Measurements from ENCODE around the gene MRPL14.

The MRPL14 gene

DNA sequence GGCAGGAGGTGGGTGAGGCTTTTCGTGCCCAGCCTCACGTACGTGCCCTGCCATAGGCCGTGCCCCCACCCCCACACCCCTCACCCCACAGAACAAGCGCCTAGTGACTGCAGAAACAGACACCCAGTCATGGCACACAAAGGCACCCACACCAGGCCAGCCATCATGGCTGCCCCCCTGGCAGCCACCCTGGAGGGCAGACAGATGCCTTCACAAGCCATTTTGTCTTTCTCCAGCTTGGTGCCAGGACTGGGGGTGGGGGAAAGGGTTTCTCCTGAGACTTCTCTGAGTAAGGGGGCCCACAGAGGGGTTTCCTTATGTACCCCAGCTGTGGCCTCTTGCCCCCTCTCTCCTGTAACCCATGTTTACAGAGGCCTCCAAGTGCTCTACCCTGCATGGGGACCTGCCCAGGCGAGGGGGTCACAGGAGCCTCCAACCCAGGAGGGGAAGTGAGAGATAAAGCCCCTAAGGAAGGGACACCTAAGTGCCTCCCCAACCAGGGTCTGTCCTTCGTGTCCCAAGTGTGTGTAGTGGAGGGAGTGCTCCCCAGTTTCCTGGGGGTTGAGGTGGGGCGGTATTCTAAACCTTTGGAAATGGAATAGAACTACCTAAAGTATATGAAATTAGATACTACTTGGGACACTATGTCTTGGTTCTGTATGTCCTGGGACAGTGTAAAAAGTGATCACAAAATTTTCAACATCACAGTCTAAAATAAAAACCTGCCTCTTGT, 49.9 kb downstream of the MRPL14 start:
- DNase-seq, result no peak

DNA sequence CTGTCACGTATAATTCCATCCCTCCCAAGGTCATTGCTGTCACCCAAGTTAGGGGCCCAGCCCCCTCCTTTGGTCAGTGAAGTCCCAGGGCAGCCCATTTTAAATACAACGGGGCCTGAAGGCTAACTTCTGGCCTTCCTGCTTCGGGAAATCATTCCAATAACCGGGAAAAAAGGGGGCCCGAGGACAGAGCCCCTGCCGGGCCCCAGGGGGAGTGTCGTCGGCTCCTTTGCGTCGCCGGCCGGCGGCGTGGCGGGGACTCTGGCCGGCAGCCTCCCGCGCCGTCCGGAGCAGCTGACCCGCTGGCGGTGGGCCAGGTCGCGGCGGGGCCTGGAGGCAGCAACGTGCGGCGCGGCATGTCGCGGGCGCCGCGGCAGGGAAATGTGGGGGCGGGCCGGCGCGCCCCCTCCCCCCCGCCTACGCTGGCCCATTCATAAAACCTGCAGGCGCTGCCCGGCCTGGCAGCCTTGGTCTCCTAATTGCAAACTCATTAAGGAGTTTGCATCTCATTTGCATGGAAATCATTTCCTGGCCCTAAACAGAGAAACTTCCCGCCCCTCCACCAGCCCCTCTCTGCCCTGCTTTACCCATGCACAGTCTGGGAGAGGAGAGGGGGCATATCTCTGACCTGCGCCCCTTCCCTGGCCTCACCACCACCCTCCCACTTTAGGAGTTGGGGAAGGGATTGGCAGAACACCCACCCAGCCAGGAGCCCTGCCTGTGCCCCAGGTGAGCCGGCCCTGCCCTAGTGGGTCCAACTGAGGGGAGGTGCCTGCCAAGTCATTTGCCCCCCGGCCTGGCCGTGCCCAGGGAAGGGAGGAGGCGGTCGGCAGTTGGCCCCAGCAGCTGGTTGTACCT, 50.7 kb downstream of the MRPL14 start:
- DNase-seq, result no peak

DNA sequence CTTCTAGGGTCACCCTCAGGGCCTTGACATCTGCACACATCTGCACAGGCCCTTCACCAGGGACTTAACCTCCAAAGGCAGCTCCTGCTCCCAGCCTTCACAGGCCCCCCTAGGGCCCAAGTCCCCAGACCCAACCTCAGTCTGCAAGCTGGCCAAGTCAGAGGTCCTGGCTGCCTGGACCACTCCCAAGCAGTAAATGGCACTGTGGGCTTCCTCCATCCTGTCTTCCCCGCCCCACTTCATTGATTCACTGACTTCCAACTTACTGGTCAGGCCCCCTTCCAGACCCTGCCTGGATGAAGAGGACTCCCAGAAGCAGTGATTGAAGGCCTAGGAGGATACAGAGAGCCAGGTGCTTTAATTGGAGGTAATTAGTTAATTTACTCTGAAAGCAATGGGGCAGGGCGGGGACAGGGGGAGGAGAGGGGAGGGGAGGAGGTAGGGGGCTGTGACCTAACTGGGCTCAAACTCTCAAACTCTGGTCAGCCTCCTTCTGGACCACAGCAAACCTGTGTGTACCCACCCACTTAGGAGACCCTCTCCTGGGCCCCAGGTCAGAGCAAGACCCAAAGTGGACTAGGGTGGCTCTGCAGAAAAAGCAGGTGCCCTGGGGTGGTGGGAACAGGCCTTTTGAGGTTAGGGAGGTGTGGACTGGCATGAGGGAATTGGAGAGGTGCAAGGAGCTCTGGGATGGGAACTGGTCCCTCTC, 51.5 kb downstream of the MRPL14 start:
- DNase-seq, result no peak

DNA sequence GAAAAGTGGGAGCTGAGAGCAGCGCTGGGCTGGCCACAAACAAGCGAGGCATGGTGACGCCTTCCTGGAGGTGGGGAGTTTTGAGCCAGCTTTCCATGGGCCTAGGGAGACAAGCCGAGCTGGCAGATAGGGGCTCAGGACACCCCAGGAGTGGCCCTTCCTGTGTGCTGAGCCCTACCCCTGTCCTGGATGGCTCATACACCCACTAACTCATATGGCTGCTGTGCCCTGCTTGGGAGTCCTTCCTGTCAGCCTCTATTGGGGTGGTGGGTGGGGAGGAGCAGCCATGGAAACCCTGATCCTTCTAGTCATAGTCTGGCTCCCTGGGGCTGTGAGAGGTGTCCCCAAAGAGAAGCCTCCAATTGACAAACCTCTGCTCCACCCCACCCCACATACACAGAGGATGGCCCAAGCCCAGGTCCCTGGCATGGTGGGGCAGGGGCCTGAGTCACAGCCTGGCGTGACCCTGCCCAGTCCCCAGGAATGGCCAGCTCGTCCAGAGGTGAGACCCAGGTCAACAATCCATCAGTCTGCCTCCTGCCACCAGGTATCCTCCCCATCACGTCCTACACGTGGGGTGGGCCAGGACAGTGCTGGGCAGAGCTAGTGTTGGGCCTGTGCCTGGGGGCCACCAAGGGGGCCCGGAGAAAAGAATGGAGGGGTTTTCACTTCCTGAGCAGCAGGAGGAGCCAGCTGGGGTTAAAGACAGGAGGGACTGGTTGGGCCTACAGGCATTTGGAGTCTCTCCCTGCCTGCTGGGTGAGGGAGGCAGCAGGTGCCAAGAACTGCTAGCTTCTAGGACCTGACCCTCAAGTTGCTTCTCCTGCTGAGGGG, 52.2 kb downstream of the MRPL14 start:
- DNase-seq, result no peak

DNA sequence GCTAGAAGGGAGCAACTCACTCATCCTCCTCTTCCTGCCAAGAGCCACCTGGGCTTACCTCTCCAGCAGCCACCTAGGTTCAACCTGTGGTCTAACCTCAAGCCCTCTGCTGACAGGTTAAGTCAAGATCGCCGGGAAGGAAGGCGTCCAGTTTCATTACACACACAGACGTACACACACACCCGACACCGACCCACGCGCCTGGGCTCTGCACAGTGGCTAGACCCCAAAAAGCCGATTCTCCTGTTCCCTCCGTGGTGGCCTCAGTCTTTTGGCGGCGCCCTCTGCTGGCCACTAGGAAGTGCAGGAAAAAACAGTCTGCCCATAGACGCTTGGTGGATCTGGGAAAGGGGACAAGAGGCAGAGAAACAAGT, 52.8 kb downstream of the MRPL14 start:
- DNase-seq, result peak; percentile 88

DNA sequence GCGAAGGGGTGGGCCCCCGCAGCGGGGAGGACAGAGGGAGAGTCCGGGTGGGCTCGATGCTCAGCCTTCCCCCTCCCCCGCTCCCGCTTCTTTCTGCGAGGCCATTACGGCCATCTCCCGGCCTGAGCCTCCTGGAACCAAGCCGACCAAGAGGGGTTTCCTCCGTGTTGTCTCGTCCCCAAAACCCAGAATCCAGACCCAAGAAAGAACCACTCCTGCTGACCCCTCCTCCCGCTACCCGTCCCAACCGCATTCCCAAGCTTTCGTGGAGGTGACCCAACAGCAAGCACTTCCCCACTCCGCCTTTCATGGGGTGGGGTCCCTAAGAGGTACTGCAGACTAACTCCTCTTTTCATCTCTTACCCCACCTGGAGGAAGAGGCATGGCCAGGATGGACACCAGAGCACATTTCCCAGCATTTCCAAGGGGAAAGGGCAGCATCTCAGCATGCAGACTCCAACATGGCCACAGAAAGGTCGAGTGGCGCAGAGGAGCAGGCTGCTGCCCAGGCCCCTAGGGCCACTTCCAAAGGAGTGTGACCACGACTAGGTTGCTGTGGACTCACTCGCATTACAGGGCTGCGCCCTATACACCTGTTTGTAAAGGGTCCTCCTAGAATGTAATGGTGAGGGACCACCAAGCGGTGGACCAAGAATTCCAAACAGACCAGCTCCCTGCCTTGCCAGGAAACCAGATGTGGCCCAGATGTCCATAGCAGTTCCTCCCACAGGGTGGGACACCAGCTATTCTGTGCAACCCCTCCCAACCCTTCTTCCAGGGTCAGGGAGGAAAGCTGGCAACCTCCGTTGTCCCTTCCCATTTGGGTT, 53.4 kb downstream of the MRPL14 start:
- DNase-seq, result peak; percentile 65

DNA sequence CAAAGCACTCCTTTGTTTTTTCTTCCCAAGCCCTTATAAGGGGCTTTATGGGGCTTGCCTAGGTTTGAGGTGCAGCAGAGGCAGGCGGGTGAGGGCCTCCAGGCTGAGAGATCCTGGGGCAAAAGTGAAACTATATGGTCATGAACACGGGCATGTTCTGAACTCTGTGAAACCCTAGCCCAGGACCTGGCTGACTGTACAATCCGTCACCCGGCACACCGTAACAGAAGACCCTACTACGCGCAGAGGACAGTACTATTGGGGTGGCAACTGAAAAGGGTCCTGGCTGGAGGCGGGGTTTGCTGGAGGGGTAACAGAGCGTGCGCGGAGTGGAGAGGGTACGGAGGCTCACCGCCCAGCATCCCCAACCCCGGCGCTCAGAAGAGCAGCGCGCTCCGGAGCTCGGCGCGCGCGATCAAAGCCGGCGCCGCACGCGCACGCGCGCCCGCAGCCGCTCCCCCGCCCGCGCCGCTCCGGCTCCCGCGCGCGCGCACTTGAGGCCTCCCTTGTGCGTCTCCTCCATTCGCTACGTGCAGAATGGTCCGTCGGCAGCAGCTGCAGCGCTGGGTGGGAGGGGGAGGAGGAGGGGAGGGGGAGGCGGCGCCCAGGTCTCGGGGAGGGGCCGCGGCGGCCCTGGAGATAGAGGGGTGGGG, 54.2 kb downstream of the MRPL14 start:
- DNase-seq, result peak; percentile 79

DNA sequence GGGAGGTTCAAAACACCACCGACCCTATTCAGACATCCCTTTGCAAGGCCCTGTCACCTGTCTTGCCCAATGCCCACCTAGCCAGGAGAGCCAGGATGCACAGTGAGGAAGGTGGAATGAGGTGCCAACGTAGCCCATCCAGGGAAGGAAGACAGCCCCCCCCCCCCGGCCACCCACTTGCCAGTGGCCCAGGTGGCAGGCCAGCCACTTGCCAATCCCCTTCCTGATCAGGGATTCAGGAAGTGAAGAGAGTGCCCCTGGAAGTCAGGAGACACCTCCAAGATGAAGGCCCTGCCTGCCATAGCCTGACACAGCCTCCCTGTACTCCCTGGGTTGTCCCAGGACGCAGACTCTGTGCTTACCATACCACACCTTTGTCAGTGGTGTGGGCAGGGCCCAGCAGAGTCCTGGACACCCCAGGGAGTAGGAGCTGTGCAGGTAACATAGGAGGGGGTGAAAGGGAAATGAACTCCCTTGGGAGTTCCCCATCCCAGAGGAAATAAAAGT, 54.7 kb downstream of the MRPL14 start:
- no peak for DNase-seq

DNA sequence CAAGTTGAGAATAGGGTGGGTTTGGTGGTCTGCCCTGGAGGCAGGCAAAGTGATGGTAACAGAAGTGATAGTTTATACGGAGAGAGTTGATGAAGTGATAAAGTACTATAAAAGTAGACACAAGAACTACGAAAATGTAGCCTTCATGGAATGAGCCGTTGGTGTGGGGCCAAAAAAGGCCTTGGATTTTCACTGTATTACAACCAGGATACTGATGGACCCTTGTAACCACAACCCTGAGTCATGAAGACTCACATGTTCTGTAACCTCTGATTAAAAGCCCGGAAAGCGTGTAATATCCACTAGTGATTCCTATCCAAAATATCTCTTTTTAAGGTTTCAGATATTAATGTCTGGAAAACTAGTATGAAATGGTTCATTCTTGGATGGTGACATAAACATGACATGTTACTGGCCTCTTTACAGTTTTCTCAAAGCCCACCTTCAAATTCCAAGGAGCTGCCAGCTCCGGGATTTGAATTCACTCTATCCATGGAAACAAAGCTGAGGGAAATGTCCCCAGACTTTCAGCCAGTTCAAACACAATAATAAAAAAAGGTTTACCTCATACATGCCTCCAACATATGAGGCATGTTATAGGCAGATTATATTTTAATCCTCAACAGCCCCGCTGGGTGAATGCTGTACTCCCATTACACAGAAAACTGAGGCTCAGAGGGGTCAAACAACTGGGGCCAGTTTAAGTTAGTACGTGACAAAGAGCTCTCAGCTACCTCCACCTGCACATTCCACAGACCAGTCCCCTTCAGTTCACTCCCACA, 55.4 kb downstream of the MRPL14 start:
- DNase-seq, result no peak

DNA sequence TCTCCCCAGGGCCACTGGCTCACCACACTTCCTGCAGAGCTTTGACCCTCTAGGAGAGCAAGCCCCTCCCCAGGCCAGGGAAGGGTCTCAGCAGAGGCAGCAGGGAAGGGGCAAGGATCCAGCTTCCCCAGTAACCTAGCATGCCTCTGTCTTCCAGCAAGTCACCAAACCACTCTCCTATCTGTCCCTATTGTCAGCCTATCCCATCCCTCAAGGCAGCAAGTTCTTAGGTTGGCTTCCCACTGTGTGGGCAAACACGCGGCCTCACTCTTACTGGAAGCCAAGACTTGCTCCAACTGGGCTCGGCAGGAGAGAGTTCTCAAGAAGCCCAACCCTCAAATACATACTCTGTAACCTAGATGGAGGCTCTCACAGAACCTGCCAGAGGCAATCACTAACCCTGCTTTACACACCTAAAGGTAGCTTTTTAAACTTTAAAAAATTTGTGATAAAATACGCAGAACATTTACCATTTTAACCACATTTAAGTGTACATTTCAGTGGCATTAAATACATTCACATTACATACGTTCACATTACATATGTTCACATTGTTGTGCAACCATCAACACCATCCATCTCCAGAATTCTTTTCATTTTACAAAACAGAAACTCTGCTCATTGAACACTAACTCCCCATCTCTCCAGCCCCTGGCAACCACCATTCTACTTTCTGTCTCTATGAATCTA, 58.5 kb downstream of the MRPL14 start:
- DNase-seq, result no peak

DNA sequence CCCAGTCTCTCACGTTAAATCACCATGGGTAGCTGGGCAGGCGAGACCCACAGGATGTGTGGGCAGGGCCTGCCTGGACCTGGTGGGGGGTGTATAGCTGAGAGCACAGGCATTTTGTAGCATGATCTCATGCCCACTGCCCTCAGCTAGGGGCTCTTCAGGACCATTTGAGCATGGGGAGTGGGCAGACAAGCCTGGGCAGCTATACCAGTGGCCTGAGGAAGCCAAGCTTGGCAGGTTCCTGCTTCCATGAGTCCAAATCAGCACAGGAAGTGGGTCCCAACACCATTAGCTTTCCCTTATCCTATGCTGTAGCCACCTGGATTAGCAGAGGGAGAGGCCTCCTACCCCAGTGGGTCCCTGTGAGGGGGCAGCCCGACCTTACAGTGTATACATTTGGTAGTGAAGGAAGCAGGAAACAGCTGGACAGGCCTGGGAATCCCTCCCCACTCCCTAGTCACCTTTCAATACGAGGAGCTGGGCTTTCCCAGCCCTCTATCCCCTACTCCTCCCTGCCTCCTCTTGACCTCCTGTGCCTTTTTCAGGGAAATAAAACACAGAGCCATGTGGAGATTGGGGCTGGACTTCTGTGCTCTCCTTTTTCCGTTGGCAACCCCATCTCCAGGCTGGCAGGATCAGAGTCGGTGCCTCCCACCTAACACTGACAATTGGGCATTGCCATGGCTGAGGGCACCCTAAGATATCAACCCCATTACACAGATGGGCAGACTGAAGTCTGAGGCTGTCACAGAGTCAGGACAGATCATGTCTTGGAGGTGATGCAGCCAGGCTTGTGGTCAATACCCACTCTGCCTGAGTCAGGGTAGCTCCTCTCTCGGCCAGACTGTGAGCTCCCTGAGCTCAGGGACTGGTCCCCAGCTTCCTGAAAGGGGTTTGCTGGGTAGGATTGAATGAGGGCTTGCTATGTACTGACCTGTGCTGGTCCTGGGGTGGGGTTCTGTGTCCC, 59.8 kb downstream of the MRPL14 start:
- no peak for DNase-seq

DNA sequence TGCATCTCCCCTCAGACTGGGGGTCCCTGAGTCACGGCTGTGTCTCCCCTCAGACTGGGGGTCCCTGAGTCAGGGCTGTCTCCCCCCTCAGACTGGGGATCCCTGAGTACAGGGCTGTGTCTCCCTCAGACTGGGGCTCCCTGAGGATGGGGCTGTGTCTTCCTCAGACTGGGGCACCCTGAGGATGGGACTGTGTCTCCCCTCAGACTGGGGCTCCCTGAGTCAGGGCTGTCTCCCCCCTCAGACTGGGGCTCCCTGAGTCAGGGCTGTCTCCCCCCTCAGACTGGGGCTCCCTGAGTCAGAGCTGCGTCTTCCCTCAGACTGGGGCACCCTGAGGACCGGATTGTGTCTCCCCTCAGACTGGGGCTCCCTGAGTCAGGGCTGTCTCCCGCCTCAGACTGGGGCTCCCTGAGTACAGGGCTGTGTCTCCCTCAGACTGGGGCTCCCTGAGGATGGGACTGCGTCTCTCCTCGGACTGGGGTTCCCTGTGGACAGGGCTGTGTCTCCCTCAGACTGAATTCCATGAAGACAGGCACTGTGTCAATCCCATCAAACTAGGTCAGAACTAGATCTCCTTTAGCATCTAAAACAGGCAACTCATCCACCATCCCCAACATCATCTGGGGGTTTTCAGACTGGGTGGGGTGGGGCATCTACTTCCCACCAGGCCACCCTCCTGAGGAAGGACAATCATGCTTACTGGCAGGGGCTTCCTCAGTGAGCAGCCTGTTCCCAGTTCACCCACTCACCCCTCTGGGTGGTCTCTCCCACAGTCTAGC, 60.7 kb downstream of the MRPL14 start:
- DNase-seq, result no peak

DNA sequence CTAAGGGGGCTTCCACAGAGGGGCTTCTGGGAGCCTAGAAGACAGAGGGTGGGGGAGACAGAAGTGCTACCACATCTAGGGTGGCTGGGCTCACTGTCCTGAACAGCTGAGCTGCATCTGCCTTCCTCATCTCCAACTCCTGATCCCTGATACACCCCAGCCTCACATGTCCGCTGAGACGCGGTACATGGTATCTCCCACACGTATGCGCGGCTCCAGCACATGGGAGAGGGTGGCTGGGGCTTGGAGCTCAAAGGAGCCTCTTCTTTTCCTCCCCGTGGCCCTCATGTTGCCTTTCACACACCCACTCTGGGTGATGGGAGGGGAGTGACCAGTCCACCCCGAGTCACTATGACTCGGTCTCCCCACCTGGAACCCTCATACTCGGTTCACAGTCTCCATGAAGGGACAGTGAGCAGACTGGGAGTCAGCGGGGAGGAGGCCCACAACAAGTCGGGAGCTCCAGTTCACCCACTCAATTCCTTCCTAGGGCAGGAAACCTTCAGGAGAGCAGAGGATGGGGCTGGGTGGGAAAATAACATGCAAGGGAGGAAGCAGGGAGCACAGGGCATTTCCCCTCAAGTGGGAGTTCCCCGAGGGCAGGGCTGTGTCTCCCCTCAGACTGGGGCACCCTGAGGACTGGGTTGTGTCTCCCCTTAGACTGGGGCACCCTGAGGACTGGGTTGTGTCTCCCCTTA, 61.7 kb downstream of the MRPL14 start:
- no peak for DNase-seq

DNA sequence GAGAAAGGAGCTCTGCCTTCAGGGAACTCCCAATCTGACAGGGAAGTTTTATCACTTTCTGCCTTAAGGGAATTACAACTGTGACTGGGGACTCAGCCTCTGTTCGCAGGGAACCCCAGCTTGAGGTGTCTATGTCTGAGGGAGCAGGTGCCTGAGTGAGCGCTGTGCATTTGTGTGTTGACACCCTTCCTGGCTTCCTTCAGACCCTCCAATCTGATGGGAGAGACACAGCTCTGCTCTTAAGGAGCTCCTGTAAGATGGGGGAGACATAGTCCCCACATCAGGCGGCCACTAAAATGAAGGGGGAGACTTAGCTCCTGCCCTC, 62.3 kb downstream of the MRPL14 start:
- DNase-seq, result no peak

DNA sequence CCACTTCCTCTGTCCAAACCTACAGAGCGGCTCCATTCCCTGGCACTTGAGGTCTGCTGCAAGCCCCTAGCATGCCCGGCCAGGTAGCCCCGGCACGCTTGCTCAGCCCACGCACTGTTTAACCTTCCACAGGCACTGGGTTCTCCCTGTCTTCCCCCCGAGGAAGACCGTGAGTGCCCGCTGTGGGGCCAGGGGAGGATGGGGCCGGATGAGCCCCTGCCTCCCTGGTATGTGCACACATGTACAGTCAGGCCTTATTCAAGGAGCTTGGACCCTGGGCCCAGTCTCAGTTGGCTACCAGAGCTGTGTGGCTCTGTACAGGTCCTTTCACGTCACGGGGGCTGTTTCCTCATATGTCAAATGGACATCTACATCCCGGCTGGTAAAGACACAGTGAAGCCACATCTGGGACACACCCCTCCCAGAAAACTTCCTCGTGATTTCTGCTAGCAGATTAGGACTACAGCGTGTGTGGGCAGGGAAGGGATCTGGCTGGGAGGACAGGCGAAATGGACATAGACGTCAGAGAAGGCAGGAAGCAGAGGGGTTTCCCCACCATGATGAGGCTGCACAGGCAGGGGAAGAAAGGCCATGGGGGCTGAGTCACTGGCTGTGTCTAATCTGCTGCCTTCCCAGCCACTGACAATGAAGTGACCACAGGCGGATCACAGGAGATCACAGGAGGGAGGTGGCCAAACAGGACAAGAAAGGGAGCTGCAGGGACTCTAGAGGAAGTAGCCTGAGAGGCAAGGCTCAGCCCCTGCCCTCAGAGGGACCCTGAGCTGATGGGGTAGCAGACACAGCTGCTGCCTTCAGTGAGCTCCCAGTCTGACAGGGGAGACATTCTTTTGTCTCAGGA, 62.9 kb downstream of the MRPL14 start:
- no peak for DNase-seq

DNA sequence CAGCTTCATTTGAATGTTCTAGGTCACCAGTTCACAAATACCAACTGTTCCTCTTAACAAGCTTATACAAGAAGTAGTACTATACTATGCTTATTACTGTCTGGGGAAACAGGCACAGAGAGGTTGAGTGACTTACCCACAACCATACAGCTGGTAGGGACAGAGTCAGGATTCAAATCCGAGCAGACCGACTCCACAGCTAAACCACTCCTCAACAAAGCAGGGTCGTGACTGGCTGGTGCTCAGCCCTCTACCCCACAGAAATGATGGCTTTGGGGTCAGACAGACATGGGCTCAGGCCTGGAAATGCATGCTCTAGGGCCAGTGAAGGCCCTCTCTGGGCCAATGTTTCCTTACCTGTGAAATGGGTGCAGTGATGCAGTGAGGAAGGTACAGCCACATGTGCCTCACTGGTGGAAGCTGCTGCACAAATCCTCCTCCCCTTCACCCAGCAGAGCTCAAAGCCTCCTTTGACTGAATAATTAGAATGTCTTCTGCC, 63.6 kb downstream of the MRPL14 start:
- no peak for DNase-seq
